ENCODE data around the gene SMARCA4.

Gene SMARCA4

DNA sequence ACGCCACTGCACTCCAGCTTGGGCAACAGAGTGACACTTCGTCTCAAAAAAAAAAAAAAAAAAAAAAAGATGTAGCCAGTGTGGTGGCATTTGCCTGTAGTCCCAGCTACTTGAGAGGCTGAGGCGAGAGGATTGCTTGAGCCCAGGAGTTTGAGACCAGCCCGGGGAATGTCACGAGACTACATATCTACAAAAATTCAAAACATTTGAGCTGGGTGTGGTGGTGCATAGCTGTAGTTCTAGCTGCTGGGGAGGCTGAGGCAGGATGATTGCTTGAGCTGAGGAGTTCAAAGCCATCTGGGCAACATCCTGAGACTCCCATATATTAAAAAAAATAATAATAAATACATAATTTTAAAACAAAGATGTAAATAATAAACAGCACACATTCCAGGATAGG lies 46.6 kb downstream of the SMARCA4 start:
- H3K27ac ChIP-seq, result no peak overlapping the region
- no peak for DNase-seq (ENCODE audit: low read depth, low spot score)

DNA sequence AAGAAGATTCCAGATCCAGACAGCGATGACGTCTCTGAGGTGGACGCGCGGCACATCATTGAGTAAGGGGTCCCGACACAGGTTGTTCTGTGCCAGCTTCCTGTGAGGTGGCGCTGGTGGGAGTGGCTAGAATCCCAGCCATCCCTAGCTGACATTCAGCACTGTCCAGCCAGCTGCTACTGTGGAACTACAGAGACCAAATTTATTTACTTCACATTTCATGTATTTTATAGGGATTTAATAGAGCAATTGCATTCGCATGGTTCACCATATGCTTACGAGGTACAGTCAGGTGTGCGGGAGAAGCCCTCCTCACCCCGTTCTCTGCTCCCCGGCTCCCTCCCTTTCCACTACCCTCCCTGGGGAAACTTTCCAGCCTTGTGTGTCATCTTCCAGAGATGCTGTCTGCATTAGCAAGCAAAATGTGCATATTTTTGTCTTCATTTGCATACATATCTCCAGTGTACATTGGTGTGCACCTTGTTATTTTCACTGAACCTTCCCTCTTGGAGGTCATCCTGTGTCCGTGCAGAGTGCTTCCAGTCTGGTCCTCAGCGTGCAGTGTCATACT lies 47.2 kb downstream of the SMARCA4 start:
- H3K27ac ChIP-seq, result no peak overlapping the region
- no peak for DNase-seq (ENCODE audit: low read depth, low spot score)

DNA sequence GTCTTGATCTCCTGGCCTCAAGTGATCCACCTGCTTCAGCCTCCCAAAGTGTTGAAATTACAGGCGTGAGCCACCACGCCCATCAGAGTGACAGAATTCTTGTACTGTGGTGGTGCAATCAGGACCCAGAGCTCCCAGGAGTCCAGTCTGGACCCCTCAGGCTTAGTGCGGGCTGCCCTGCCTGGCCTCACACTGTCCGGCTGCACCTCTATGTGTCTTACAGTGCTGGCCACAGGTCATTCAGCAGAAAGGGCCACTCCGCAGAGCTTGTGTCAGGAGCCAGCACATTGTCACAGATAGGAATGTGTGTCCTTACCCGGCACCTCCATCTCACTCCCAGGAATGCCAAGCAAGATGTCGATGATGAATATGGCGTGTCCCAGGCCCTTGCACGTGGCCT lies 49.2 kb downstream of the SMARCA4 start:
- H3K27ac ChIP-seq, result no peak overlapping the region
- DNase-seq (ENCODE audit: low read depth, low spot score), result no peak

DNA sequence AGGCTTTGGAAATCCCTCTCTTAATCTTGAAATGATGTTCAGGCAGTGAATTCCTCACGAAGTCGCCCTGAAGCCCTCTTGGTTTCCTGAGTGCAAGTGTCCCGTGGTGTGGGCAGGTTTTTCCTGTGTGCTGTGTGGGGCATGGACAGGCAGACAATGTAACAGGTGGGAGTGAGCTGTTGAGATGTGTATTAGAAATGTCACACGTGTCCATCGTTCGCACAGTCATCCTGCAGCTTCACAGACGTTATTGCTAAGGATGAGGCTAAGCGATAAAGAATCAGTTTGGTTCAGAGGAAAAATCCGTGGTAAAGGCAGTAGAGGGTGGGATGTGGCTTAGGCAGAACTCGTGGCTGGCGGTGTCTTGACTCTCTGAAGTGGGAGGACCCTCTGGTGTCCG lies 51.7 kb downstream of the SMARCA4 start:
- H3K27ac ChIP-seq, result no peak overlapping the region
- no peak for DNase-seq (ENCODE audit: low read depth, low spot score)

DNA sequence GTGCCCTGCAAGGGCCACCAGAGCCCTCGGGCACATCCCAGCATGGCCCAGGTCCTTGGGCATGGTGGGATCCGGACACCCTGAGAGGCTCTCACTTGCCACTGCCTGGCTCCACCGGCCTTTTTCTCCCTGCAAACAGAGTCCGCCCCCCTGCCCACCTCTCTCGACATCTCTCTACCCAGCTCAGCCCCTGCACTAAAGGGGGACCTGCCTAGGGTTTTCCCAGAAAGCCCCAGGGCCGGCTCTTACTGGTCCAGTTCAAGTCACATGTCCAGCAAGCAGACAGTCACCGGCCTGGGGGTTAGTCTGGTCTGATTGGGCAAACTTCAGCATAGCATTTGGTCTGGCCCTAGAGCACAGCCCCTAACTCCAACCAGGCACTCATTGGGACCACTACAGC lies 52.9 kb downstream of the SMARCA4 start:
- no peak overlapping the region for H3K27ac ChIP-seq
- DNase-seq (ENCODE audit: low read depth, low spot score), result no peak

DNA sequence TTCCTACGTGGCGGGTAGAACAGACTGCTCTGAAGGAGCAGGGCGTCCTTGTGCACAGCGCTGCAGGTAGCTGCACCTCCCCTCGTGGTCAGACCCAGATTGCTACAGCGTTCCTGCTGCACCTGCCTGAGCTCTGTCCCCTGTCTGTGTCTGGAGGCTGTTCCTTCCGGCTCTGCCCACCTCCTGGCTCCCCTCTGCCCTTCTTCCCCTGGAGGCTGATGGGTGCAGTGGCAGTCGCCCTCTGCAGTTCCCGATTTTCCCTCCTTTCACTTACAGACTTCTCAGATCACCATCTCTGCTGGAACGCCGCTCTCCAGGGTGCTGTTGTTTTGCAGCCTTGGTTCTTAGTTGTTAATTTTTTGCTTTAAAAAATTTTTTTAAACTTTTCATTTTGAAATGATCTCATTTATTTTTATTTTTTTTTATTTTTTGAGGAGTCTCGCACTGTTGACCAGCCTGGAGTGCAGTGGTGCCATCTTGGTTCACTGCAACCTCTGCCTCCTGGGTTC lies 53.6 kb downstream of the SMARCA4 start:
- DNase-seq (ENCODE audit: low read depth, low spot score), result no peak
- H3K27ac ChIP-seq, result no peak overlapping the region

DNA sequence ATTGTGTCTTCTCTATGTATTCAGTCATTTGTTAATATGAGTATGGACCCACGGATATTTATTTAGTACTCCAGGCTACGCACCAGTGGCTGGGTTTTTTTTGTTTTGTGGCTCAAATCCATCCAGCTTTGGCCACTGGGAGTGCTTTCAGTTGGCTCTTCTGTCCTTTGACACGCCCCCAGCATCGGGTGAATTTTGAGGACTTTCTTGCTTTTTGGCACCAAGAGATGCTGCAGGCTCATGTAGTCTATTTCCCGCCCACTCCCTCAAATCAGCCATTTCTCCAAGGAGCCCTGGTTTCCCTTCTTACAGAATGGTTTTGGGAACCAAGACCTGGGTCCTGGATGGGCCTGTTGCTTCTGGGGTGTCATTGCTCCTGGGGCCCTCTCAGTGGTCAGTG lies 55.8 kb downstream of the SMARCA4 start:
- DNase-seq (ENCODE audit: low read depth, low spot score), result no peak
- no peak overlapping the region for H3K27ac ChIP-seq

DNA sequence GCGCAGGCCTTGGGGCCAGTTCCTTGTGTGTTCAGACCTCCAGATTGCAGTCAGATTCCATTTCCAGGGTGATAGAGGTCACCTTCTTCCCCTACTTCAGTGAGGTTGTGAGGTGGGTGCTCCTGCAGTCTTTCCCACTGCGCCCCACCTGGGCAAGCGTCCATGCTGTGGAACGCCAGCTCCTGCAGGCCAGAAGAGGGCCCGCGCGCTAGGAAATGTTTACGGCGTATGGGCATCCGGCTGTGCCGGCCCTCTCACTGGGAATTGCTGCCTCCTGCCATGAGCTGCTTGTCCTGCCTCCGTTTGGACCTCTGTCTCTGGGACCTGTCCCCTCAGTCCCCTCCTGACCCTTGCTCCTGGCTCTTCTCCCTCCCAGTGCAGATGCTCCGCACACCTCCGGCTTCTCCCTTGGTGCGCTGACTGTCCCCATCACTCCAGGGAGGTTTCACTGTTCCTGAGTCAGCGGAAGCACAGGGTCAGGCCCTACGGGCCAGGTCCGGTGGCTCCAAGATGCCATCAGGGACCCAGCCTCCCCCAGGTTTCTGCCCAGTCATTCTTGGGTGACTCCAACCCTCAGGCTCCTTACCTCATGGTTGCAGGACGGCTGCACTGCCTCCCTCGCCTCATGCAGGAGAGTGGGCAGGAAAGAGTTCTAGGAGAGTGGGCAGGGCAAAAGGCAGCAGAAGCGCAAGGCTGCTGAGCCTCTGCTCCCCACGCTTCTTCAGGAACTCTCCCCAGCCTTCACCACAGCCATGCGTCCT lies 56.6 kb downstream of the SMARCA4 start:
- DNase-seq (ENCODE audit: low read depth, low spot score), result no peak
- peak overlapping the region; percentile 57 for H3K27ac ChIP-seq

DNA sequence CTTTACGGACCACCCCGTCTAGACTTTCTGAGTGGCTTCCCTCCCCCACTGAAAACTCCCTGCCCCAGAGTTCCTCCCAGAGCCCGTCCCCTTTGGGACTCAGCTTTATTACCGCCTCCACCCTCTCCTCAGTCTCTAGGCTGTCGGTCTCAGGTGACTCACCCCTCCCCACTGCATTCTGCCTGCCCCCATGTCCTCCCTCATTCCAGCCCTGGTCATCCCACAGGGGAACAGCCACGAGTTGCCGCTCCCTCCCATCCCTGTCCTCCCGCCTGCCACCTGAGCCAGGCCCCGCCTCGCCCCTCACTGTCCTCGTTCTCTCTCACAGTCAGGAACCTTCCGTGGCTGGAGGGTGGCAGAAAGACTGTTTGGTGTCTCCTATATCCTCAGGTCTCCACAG lies 57.3 kb downstream of the SMARCA4 start:
- DNase-seq (ENCODE audit: low read depth, low spot score), result peak; percentile 6

DNA sequence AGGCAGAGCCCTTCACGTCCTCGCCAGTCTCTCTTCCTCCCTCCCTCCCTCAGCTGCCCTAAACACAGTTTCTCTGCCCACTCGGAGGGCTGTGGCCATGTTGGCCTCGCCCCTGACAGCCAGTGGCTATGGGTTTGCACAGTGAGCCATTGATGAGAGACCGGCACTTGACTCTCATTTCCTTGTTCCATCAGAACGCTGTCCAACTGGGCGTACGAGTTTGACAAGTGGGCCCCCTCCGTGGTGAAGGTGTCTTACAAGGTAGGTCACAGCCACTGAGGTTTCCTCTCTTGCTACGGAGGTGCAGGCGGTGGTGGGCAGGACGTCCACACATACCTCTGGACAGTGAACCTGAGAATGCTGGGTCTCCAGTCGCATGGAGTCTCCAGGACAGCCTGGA lies 57.9 kb downstream of the SMARCA4 start:
- peak overlapping the region; percentile 57 for H3K27ac ChIP-seq

More for the DNA sequence above, 57.3 kb downstream of the SMARCA4 start:
- H3K27ac ChIP-seq, result peak overlapping the region; percentile 57

DNA sequence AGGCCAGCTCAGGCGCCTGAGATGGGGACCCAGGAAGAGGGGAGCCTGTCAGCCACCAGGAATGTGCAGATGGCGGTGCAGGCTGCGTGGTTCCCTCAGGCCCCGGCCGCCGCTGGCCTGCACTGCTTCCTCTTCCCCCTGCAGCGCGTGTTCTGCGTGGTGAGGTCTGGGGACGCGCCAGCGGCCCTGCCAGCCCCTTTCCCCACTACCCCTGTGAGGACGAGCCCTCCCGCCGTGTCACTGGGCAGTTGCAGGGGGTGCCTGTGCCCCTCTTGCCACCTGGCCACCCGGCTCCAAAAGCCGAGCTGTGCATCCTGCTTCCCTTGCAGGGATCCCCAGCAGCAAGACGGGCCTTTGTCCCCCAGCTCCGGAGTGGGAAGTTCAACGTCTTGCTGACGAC lies 58.4 kb downstream of the SMARCA4 start:
- DNase-seq (ENCODE audit: low read depth, low spot score), result no peak
- peak overlapping the region; percentile 57 for H3K27ac ChIP-seq

More for the DNA sequence above, 57.9 kb downstream of the SMARCA4 start:
- DNase-seq (ENCODE audit: low read depth, low spot score), result peak; percentile 31

DNA sequence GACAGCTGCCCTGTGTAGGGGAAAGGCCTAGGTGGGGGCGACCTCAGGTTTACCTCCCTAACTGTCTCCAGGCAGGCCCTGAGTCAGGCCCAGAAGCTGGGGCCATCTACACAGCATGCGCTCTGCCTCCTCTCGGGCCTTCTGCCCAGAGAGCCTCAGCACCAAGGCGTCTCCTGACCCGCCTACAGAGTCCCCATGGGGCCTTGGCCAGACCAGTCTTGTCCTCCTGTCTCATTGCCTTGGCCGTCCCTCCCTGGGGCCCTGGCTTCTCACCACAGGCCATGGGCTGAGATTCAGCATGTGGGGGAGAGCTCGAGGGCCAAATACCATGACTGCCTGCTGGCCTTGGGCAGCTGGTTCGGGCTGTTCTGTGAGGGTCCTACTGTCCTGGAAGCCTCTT lies 59.0 kb downstream of the SMARCA4 start:
- no peak overlapping the region for H3K27ac ChIP-seq
- DNase-seq (ENCODE audit: low read depth, low spot score), result no peak

DNA sequence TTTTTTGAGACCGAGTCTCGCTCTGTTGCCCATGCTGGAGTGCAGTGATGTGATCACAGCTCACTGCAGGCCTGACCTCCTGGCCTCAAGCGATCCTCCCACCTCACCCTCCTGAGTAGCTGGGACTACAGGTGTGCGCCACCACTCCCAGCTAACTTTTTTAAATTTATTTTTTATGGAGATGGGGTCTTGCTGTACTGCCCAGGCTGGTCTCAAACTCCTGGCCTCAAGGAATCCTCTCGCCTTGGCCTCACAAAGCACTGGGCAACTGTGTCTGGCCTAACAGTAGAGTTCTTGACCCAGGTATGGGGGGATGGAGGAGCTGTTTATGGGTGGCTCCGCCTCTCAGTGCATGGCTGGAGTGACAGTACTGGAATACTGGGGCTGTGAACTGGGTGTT lies 59.6 kb downstream of the SMARCA4 start:
- no peak overlapping the region for H3K27ac ChIP-seq
- no peak for DNase-seq (ENCODE audit: low read depth, low spot score)

DNA sequence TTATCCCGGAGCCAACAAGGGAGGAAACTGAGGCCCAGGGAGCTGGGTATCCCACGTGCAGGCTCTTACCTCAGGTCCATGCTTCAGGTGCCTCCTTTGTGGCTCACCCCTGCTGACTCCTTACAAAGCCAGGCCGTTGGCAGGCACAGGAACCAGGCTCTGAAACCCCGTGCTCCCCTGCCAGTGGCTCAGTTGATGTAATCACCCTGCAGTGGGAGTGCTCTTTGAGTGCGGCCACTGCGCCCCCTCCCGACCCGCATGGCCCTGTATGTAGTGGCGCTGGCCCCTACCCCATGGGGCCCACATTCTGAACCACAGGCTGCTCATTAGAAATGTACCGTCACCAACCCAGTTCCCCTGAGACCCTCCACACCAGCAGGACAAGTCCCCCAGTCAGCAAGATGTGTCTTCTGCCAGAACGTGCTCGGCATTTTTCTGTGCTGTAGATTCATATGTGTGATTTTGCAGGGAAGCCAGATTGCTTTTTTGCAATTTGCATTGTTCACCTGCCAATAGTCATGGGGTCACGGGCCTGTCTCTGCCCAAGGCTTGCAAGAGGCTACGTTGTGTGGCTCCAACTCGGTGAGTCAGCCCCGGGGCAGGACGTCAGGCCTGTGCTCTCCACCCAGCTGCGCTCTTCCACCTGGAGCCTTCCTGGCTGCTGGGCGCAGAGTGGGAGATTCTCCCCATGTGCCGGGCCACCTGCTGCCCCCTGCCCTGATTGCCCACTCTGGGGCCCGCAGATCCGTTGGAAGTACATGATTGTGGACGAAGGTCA lies 60.3 kb downstream of the SMARCA4 start:
- no peak overlapping the region for H3K27ac ChIP-seq
- no peak for DNase-seq (ENCODE audit: low read depth, low spot score)

DNA sequence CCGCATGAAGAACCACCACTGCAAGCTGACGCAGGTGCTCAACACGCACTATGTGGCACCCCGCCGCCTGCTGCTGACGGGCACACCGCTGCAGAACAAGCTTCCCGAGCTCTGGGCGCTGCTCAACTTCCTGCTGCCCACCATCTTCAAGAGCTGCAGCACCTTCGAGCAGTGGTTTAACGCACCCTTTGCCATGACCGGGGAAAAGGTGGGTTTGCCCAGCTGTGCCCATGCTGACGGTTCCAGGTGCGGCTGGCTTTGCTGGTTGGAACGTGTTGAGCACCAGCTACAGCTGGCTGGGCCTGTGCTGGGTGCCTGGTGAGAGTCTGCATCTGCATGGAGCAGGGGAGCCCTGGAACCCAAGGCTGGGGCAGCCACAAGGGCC lies 60.9 kb downstream of the SMARCA4 start:
- no peak overlapping the region for H3K27ac ChIP-seq
- DNase-seq (ENCODE audit: low read depth, low spot score), result no peak

DNA sequence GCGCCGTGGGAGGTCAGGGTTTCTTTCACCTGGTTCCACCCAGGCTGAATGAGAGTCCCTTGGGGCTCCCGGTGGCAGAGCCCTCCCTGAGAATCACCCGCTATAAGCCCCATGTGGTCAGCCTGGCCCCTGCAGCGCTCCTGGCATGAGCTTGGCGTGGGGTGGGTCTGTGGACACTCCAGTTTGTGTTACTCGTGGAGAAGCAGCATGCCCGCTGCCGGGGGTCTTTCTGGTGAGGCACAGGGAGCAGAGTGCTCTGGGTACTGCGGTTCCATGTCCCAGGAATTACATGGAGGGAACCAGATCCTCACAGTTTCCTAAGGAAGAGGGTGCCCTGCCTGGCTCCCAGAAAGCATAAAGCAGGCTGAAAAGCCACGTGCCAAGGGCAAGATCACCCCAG lies 62.2 kb downstream of the SMARCA4 start:
- DNase-seq (ENCODE audit: low read depth, low spot score), result no peak
- H3K27ac ChIP-seq, result no peak overlapping the region

DNA sequence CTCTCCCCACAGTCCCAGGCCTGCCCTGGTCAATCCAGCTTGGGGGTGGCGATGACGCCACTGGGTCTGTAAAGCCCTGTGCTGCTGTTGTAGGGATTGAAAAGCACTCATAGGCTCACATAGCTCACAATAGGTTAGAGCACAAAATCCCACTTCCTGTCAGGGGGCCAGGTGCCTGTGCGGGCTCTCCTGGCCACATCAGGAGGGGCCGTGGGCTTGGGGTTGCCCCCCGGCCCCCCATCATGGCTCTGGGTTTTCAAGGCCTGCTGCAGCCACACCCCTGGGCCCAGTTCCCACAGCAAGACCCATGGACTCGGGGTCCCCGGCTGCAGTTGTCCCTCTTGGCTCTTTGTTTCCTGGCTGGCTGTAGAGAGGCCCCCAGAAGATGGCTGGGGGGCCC lies 62.9 kb downstream of the SMARCA4 start:
- DNase-seq (ENCODE audit: low read depth, low spot score), result no peak
- H3K27ac ChIP-seq, result no peak overlapping the region

DNA sequence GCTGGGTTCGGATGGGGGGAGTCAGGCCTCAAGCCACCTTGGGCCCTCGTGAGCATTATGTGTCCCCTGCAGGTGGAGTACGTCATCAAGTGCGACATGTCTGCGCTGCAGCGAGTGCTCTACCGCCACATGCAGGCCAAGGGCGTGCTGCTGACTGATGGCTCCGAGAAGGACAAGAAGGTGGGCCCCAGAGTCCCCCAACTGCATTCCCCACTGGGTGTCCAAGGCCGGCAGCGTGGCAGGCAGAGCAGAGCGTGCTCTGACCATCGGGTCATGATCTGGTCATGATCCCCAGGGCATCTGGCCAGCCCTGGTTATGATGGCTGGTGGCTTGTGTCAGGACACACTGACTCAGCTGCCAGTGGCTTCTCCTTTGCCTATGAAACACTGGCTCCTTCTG lies 63.4 kb downstream of the SMARCA4 start:
- H3K27ac ChIP-seq, result no peak overlapping the region
- DNase-seq (ENCODE audit: low read depth, low spot score), result no peak

DNA sequence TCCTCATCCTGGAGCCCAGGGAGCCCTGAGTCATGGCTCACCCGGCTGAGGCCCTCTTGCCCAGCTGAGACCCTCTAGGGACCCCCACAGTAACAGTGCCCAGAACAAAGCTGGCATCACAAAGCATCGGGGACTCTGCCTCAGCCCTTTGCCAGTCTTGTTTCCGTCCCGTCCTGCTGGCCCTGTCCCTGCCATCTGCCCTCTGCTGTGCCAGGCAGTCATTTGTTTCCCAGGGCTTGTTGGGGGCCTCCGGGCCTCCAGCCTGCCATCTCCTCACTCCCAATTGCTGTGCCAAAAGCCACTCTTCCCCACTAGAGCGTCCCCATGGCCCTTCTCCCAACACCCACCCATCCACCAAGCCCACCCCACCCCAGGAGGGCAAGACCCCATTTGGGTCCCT lies 64.2 kb downstream of the SMARCA4 start:
- DNase-seq (ENCODE audit: low read depth, low spot score), result no peak
- H3K27ac ChIP-seq, result no peak overlapping the region

DNA sequence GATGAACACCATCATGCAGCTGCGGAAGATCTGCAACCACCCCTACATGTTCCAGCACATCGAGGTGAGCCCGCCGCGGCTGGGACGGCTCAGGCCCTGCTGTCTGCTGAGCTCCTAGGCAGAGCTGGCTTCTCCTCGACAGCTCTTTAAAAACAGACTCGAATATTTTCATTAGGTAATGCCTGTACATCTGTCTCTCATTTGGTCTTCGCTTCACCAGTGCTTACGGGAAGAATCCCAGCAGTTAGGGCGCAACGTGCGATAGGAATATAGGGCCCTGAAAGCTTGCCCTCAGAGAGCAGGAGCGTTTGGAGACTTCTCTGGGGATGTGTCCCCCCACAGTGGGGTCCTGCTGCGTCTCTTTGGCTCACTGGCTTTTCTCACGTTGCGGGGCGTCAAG lies 64.6 kb downstream of the SMARCA4 start:
- H3K27ac ChIP-seq, result no peak overlapping the region
- DNase-seq (ENCODE audit: low read depth, low spot score), result no peak

DNA sequence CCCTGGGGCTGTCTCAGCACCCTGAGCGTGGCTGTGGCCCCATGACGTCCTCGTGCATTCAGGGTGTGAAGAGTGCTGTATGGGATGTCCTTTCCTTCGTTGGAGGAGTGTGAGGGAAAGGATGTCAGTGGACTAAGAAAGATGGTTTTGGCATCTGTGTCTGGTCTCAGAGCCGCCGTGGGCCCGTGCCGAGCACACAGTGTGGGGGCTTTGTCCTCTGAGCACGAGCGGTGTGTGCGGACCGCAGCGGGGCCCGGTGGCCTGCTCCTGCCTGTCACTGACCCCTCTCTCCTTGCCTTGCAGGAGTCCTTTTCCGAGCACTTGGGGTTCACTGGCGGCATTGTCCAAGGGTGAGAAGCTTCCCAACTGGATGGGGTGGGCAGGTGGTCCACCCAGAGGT lies 65.2 kb downstream of the SMARCA4 start:
- no peak overlapping the region for H3K27ac ChIP-seq
- no peak for DNase-seq (ENCODE audit: low read depth, low spot score)

Measured in epithelial cell of prostate (primary cell).